GM12891 (cell line): Measurements from ENCODE around the gene PPP6R3.
"Not testable (repeated sequence)": the region's sequence is repeated elsewhere in the genome, so short reads cannot be mapped to it uniquely, and the experiment has no call there.

Experiments
- POLR2A ChIP-seq: IDR thresholded peaks from 2 replicates; pipeline ENCODE4 v1.6.1; 2011; ENCODE audit warnings: low read depth, low read length, control low read depth
- POLR2AphosphoS5 ChIP-seq: IDR thresholded peaks from 2 replicates; pipeline ENCODE4 v1.6.1; 2011; ENCODE audit warnings: low read depth, low read length, control low read depth
- TAF1 ChIP-seq: IDR thresholded peaks from 2 replicates; pipeline ENCODE4 v1.6.1; 2011; ENCODE audit warnings: low read depth, low read length, control low read depth

- TF ChIP-seq POLR2A, TAF1, POLR2AphosphoS5: not testable (repeated sequence)
Observed at GRCh38 chr11:68639322-68639721, 178.8 kb downstream of the PPP6R3 start.
